Measurements from ENCODE around the gene CACFD1.

The CACFD1 gene

GRCh38 chr9:133478851-133479711 lies 19.3 kb downstream of the CACFD1 start, which contains the start of gene SLC2A6 (continued):
- TF ChIP-seq, protein P1, sequence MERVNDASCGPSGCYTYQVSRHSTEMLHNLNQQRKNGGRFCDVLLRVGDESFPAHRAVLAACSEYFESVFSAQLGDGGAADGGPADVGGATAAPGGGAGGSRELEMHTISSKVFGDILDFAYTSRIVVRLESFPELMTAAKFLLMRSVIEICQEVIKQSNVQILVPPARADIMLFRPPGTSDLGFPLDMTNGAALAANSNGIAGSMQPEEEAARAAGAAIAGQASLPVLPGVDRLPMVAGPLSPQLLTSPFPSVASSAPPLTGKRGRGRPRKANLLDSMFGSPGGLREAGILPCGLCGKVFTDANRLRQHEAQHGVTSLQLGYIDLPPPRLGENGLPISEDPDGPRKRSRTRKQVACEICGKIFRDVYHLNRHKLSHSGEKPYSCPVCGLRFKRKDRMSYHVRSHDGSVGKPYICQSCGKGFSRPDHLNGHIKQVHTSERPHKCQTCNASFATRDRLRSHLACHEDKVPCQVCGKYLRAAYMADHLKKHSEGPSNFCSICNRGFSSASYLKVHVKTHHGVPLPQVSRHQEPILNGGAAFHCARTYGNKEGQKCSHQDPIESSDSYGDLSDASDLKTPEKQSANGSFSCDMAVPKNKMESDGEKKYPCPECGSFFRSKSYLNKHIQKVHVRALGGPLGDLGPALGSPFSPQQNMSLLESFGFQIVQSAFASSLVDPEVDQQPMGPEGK (tag by site-specific recombination; IDR thresholded peaks at IDR 0.05) = peak; percentile 87
- TF ChIP-seq ZNF768 (tag by site-specific recombination; IDR thresholded peaks at IDR 0.05) (no peak), ZNF239 (tag by site-specific recombination; IDR thresholded peaks at IDR 0.05) (no peak), KLF9 (tag by site-specific recombination; IDR thresholded peaks at IDR 0.05; ENCODE audit: low read depth) (peak; percentile 86), SP3 (tag by site-specific recombination; IDR thresholded peaks at IDR 0.05) (peak; percentile 68), ZFP69B (tag by site-specific recombination; IDR thresholded peaks at IDR 0.05) (no peak), KLF1 (tag by site-specific recombination; IDR thresholded peaks at IDR 0.05) (peak; percentile 22; the same call in 1 of the 2 replicates), ZNF335 (tag by site-specific recombination; conservative IDR thresholded peaks at IDR 0.05) (peak; percentile 86), ZNF707 (tag by site-specific recombination; IDR thresholded peaks at IDR 0.05) (no peak), ZBTB21 (tag by site-specific recombination; IDR thresholded peaks at IDR 0.05) (no peak), ZNF747 (tag by site-specific recombination; IDR thresholded peaks at IDR 0.05) (no peak), ZEB2 (tag by site-specific recombination; IDR thresholded peaks at IDR 0.05) (no peak), RBAK (tag by site-specific recombination; IDR thresholded peaks at IDR 0.05) (no peak), SP2 (tag by site-specific recombination; IDR thresholded peaks at IDR 0.05) (peak; percentile 74), ZNF600 (tag by site-specific recombination; IDR thresholded peaks at IDR 0.05) (no peak), ZNF514 (tag by site-specific recombination; IDR thresholded peaks at IDR 0.05) (no peak), ZNF558 (tag by site-specific recombination; IDR thresholded peaks at IDR 0.05) (no peak), ZNF692 (tag by site-specific recombination; IDR thresholded peaks at IDR 0.05) (peak; percentile 71), ZNF248 (tag by site-specific recombination; IDR thresholded peaks at IDR 0.05) (no peak), BCL6B (tag by site-specific recombination; IDR thresholded peaks at IDR 0.05) (no peak), ZNF621 (tag by site-specific recombination; IDR thresholded peaks at IDR 0.05) (no peak), ZNF157 (tag by site-specific recombination; IDR thresholded peaks at IDR 0.05) (no peak), ZNF660 (tag by site-specific recombination; IDR thresholded peaks at IDR 0.05) (peak; percentile 34; the same call in 1 of the 2 replicates), HOXA7 (CRISPR knock-in tag; IDR thresholded peaks at IDR 0.05; ENCODE audit: borderline replicate concordance) (no peak), ZNF843 (tag by site-specific recombination; IDR thresholded peaks at IDR 0.05) (no peak)
- TF ChIP-seq, protein P2, sequence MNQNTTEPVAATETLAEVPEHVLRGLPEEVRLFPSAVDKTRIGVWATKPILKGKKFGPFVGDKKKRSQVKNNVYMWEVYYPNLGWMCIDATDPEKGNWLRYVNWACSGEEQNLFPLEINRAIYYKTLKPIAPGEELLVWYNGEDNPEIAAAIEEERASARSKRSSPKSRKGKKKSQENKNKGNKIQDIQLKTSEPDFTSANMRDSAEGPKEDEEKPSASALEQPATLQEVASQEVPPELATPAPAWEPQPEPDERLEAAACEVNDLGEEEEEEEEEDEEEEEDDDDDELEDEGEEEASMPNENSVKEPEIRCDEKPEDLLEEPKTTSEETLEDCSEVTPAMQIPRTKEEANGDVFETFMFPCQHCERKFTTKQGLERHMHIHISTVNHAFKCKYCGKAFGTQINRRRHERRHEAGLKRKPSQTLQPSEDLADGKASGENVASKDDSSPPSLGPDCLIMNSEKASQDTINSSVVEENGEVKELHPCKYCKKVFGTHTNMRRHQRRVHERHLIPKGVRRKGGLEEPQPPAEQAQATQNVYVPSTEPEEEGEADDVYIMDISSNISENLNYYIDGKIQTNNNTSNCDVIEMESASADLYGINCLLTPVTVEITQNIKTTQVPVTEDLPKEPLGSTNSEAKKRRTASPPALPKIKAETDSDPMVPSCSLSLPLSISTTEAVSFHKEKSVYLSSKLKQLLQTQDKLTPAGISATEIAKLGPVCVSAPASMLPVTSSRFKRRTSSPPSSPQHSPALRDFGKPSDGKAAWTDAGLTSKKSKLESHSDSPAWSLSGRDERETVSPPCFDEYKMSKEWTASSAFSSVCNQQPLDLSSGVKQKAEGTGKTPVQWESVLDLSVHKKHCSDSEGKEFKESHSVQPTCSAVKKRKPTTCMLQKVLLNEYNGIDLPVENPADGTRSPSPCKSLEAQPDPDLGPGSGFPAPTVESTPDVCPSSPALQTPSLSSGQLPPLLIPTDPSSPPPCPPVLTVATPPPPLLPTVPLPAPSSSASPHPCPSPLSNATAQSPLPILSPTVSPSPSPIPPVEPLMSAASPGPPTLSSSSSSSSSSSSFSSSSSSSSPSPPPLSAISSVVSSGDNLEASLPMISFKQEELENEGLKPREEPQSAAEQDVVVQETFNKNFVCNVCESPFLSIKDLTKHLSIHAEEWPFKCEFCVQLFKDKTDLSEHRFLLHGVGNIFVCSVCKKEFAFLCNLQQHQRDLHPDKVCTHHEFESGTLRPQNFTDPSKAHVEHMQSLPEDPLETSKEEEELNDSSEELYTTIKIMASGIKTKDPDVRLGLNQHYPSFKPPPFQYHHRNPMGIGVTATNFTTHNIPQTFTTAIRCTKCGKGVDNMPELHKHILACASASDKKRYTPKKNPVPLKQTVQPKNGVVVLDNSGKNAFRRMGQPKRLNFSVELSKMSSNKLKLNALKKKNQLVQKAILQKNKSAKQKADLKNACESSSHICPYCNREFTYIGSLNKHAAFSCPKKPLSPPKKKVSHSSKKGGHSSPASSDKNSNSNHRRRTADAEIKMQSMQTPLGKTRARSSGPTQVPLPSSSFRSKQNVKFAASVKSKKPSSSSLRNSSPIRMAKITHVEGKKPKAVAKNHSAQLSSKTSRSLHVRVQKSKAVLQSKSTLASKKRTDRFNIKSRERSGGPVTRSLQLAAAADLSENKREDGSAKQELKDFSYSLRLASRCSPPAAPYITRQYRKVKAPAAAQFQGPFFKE (tag by site-specific recombination; IDR thresholded peaks at IDR 0.05; ENCODE audit: borderline replicate concordance) = no peak
- TF ChIP-seq, protein P3, sequence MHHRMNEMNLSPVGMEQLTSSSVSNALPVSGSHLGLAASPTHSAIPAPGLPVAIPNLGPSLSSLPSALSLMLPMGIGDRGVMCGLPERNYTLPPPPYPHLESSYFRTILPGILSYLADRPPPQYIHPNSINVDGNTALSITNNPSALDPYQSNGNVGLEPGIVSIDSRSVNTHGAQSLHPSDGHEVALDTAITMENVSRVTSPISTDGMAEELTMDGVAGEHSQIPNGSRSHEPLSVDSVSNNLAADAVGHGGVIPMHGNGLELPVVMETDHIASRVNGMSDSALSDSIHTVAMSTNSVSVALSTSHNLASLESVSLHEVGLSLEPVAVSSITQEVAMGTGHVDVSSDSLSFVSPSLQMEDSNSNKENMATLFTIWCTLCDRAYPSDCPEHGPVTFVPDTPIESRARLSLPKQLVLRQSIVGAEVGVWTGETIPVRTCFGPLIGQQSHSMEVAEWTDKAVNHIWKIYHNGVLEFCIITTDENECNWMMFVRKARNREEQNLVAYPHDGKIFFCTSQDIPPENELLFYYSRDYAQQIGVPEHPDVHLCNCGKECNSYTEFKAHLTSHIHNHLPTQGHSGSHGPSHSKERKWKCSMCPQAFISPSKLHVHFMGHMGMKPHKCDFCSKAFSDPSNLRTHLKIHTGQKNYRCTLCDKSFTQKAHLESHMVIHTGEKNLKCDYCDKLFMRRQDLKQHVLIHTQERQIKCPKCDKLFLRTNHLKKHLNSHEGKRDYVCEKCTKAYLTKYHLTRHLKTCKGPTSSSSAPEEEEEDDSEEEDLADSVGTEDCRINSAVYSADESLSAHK (tag by site-specific recombination; IDR thresholded peaks at IDR 0.05) = no peak
